Keratinocyte (primary cell): ENCODE measurements around the gene TP63. TPM values are rescaled to one million over a fixed set of nuclear protein-coding genes. Genes with fewer than 3 reads are reported as not detected.
A peak's percentile ranks its signal among the peaks of the same experiment; 100 is the strongest.

ENCODE experiments used
- DNase-seq: peaks from one replicate; pipeline ENCODE4 v3.0.0-alpha.2; 2011; ENCODE audit warnings: low read depth, missing footprints, low spot score
- FAIRE-seq: peaks from 2 replicates; lab custom pipeline; 2011; peaks lifted over from hg19 to GRCh38; lab: Jason Lieb, UNC
- H2AFZ ChIP-seq: 2 replicates; pipeline ENCODE4 v1.6.0; 2012; ENCODE audit warnings: low read length, control low read depth, inconsistent platforms; ENCODE audit not compliant: control insufficient read depth
- H3K27ac ChIP-seq: 2 replicates; pipeline ENCODE4 v1.5.1; 2011; ENCODE audit warnings: low read length; ENCODE audit not compliant: control insufficient read depth, insufficient read depth
- H3K27me3 ChIP-seq: 3 replicates; pipeline ENCODE4 v1.6.0; 2011; ENCODE audit warnings: low read length; ENCODE audit not compliant: control insufficient read depth, insufficient read depth; ENCODE audit errors: extremely low read depth
- H3K36me3 ChIP-seq, 2 experiments: 2 replicates in 1 of 2; 3 replicates in 1 of 2; pipeline ENCODE4 v1.5.1; 2011; ENCODE audit warnings: low read length in 2 of 2, mild to moderate bottlenecking in 1 of 2; ENCODE audit not compliant: control insufficient read depth in 2 of 2, insufficient read depth in 2 of 2; ENCODE audit errors: extremely low read depth in 1 of 2
- H3K4me1 ChIP-seq: 3 replicates; pipeline ENCODE4 v1.5.1; 2011; ENCODE audit warnings: low read length; ENCODE audit not compliant: control insufficient read depth, insufficient read depth; ENCODE audit errors: extremely low read depth
- H3K4me2 ChIP-seq: 3 replicates; pipeline ENCODE4 v1.6.0; 2011; ENCODE audit warnings: low read depth, low read length; ENCODE audit not compliant: control insufficient read depth, insufficient read depth; ENCODE audit errors: extremely low read depth
- H3K4me3 ChIP-seq, 3 experiments: fragments of 200-600 bp in 1 of 3; sonication (generic) in 1 of 3; 2 replicates in 2 of 3; 3 replicates in 1 of 3; pipeline ENCODE4 v1.5.1; 2011 to 2016; ENCODE audit warnings: low read length in 3 of 3, mild to moderate bottlenecking in 3 of 3, control low read depth in 2 of 3, inconsistent platforms in 1 of 3, low read depth in 1 of 3, mixed read lengths in 1 of 3, mixed run types in 1 of 3, moderate library complexity in 1 of 3; ENCODE audit not compliant: control insufficient read depth in 2 of 3, insufficient read depth in 2 of 3; ENCODE audit errors: extremely low read depth in 1 of 3
- H3K79me2 ChIP-seq: 2 replicates; pipeline ENCODE4 v1.6.0; 2012; ENCODE audit warnings: low read length; ENCODE audit not compliant: control insufficient read depth, insufficient read depth
- H3K9ac ChIP-seq: 3 replicates; pipeline ENCODE4 v1.6.0; 2011; ENCODE audit warnings: low read length; ENCODE audit not compliant: control insufficient read depth, insufficient read depth; ENCODE audit errors: extremely low read depth
- H3K9me1 ChIP-seq: 3 replicates; pipeline ENCODE4 v1.6.0; 2011; ENCODE audit warnings: low read length; ENCODE audit not compliant: control insufficient read depth, insufficient read depth; ENCODE audit errors: extremely low read depth
- H3K9me3 ChIP-seq: 2 replicates; pipeline ENCODE4 v1.5.1; 2012; ENCODE audit warnings: low read depth, low read length; ENCODE audit not compliant: control insufficient read depth
- H4K20me1 ChIP-seq: 3 replicates; pipeline ENCODE4 v1.6.0; 2011; ENCODE audit warnings: low read length; ENCODE audit not compliant: control insufficient read depth, insufficient read depth; ENCODE audit errors: extremely low read depth
- CTCF ChIP-seq, 3 experiments: IDR thresholded peaks in 1 of 3; conservative IDR thresholded peaks in 1 of 3; optimal IDR thresholded peaks in 1 of 3; 2 replicates in 2 of 3; 3 replicates in 1 of 3; pipeline versions ENCODE3 to v1.5.1; 2011; ENCODE audit warnings: low read length in 3 of 3, mild to moderate bottlenecking in 3 of 3, moderate library complexity in 2 of 3, control low read depth in 1 of 3, inconsistent platforms in 1 of 3; ENCODE audit not compliant: insufficient read depth in 2 of 3; ENCODE audit errors: extremely low read depth in 1 of 3
- EZH2 ChIP-seq: IDR thresholded peaks from one replicate; pipeline ENCODE4 v1.6.1; 2012; ENCODE audit warnings: inconsistent platforms, mild to moderate bottlenecking, low read length, moderate library complexity
- dilution Hi-C: fragments of 300-500 bp; cut with MboI; formaldehyde crosslinking; loops from one replicate; pipeline ENCODE4 v1.7.0; 2020; ENCODE audit warnings: low sequenced_read_pairs; ENCODE audit not compliant: extremely low pct_ligation_motif_present
- polyA plus RNA-seq, 5 experiments: library from polyadenylated mRNA; depleted of rRNA in 3 of 5; stranded (reverse) in 3 of 5; stranded (forward) in 1 of 5; unstranded in 1 of 5; fragments of >200 nt; gene quantifications; 1 replicate in 1 of 5; 2 replicates in 3 of 5; 3 replicates in 1 of 5; pipeline versions ENCODE4 v1.2.1 to v1.2.3, GENCODE V29; 2011 to 2012; ENCODE audit warnings: missing spikeins in 2 of 5, low read depth in 1 of 5, low replicate concordance in 1 of 5

TP63 gene
- polyA plus RNA-seq, 1 donor (not counting 4 experiments of a cell fraction or from before 2014, with no cell fraction given): 214 TPM

- dilution Hi-C loops: no loop called here
- Histone ChIP-seq H3K9me3 (no peaks in the 10 kb centered on the region), H3K79me2 (no peaks in the 10 kb centered on the region), H3K27me3 (no peaks in the 10 kb centered on the region), H2AFZ (no peak overlapping the region), H3K36me3 (no peaks in the 10 kb centered on the region), H3K4me1 (no peaks in the 10 kb centered on the region), H3K9ac (no peak overlapping the region), H3K4me3 (no peak overlapping the region), H4K20me1 (no peaks in the 10 kb centered on the region), H3K9me1 (no peaks in the 10 kb centered on the region), H3K4me2 (no peak overlapping the region), H3K27ac (no peak overlapping the region)
- no peak for TF ChIP-seq CTCF (optimal IDR thresholded peaks at IDR 0.05 in 1 of 3, IDR thresholded peaks at IDR 0.05 in 1 of 3, conservative IDR thresholded peaks at IDR 0.05 in 1 of 3; ENCODE audit: extremely low read depth in 1 of 3, insufficient read depth in 2 of 3, low read length in 3 of 3)
- no peak for TF ChIP-seq EZH2
- no peak for FAIRE-seq
- no peak for DNase-seq
Measured at GRCh38 chr3:189637750-189638149, 6.6 kb downstream of the TP63 start.

GRCh38 chr3:189638276-189639031 is 7.3 kb downstream of the TP63 start:
- Histone ChIP-seq H3K4me2 (no peak overlapping the region), H3K9me1 (no peaks in the 10 kb centered on the region), H3K4me3 (no peak overlapping the region), H3K4me1 (no peaks in the 10 kb centered on the region), H3K9me3 (no peaks in the 10 kb centered on the region), H4K20me1 (no peaks in the 10 kb centered on the region), H3K36me3 (no peaks in the 10 kb centered on the region), H3K27ac (no peak overlapping the region), H2AFZ (no peak overlapping the region), H3K27me3 (no peaks in the 10 kb centered on the region), H3K79me2 (no peaks in the 10 kb centered on the region), H3K9ac (no peak overlapping the region)
- dilution Hi-C loops: no loop called here
- FAIRE-seq (peak; percentile 17), DNase-seq (no peak)
- TF ChIP-seq CTCF (optimal IDR thresholded peaks at IDR 0.05 in 1 of 3, IDR thresholded peaks at IDR 0.05 in 1 of 3, conservative IDR thresholded peaks at IDR 0.05 in 1 of 3; ENCODE audit: extremely low read depth in 1 of 3, insufficient read depth in 2 of 3, low read length in 3 of 3): no peak
- TF ChIP-seq EZH2: no peak
